NCI-H146 treated with DMSO at 0.1 percent for 48 hours (cell line): ENCODE results near the gene CAPN8.

Experiments used
- DNase-seq: peaks from one replicate; lab custom pipeline; 2025; ENCODE audit not compliant: unreplicated experiment; lab: John Stamatoyannopoulos, UW

The CAPN8 gene

DNA sequence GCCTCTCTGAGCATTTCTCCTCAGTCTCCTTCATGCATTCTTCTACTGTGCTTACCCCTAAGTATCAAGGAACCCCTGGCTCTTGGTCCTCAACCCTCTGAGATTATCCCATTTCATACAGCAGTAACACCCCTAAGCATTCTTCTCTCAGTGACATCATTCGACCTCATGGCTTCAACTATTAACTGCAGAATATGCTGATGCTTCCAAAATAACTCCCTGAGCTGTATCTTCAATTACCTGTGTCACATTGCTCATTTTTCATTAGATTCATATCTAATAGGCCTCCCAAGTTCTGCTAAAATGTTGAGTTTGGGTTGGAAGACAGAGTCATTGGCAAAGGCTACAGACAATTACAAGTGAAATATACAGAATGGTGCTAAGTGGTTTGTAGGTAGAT, 7.5 kb downstream of the CAPN8 start:
- no peak for DNase-seq

DNA sequence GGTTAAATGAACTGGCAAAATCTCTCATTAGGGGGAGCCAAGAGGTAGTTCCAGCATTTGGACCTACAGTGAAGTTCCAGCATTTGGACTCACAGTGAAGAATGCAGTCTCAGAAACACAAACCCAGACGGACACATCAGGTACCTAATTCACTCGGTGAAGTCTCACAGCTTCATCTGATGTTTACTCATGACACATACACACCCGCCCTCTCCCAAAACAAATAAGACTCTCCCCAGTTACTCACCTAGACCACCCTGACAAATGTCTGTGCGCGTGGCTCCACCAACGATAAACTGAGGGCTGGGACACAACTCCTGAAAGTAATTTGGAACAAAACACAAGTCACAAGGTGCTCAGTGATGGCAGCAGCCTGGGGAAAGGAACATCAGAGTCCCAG, 11.4 kb downstream of the CAPN8 start:
- DNase-seq: no peak

DNA sequence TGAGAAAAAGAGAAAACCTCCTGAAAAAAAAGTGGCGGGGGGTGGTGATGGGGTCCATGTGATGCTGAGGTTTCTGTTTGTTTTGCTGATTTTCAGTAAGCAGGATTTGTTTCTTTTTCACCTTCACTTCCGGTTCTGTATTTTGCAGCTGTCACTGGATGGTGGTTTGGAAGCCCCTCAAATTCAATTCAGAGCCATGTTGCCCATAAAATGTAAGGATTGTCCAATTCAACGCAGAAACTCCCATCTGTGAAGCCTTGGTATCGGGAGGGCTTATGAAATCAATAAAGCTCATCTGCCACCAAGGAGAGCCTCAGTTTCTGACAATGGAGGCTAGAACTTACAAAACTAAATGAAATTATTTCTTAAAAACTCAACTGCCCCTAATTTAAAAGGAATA, 12.1 kb downstream of the CAPN8 start:
- no peak for DNase-seq

DNA sequence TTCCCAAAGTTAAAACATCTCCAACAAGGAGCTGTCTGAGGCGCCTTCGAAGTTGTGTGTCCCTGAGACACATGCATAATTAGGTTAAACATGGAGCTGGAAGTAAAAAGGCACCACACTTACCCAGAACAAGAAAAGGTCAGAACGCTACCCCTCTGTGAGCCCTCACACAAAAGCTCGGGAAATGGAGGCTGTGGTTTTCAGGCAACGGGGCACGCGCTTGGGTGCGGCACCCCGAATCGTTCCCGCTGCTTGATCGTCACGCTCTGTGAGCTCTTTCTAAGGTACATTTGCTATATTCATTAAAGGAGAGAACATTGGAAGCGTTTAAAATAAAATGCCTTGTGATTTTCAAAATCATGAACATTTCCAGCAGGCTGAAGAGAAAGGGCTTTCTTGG, 12.5 kb downstream of the CAPN8 start:
- DNase-seq: no peak

DNA sequence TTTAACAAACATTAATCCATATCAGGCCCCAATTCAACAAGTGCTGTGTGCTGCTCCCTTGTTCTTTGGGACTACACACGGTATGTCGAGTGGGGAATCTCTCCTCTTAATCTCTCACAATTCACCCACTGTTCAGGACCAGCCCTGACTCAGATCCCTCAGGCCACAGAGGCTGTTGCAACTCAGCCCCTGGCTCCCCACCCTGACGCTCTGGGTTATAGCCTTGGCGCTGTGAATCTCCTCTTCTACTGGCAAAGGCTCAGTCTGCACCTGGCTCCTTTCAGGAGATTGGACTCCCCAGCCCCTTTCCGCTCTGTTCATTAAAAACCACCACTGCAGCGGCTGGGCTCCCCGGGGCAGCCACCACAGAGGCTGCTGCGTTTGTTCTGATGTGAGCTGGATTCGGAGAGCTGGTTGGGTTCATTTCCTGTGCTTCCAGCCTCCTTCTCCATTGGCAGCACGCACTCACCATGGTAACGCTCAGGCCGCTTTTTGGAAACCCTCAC, 13.0 kb downstream of the CAPN8 start:
- DNase-seq: no peak

DNA sequence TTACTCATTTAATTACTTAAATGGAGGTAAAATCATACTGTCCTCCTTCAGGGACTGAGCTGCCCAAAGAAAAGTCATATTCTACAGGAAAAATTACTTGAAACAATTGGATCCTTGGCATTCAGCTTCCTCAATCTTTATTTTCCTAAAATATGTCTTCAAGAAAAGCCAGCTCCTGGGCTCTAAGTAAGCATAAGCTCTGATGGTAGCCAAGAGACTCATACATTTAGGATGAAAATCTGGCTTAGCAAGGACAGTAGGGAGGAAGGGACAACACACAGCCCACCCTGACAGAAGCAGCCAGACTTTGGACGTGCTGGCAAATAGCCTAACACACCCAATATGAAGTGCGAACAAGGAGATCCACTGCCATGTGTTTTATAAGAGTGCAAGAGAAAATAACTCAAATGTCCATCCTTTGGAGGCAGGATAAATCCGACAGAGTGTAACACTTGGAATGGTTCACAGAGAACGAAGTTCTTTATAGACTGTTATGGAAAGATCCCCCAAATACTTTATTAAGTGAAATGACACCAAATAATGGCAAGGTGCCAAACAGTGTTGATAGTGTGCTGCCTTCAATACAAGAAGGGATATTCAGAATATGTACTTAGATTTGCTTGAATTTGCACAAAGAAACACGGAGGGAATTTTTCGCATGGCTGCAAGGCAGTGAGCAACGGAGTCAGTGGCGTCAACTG, 14.1 kb downstream of the CAPN8 start:
- no peak for DNase-seq

DNA sequence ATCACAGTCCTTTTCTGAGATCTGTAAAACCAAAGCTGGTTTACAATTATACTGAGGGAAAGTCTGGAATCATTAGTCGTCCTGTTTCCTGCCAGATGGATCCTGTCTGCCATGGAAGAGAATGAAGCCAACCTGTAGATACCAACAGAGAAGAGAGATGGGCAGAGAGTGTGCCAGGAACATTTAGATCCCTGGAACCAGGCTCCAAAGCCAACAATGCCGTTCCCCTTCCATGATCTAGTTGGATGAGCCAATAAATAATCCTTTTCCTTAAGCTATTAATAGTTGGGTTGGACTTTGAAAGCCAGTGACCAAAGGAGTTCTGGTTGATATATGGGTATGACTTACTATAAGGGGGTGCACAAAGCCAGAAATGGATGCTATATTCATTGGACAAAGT, 15.0 kb downstream of the CAPN8 start:
- DNase-seq: no peak

DNA sequence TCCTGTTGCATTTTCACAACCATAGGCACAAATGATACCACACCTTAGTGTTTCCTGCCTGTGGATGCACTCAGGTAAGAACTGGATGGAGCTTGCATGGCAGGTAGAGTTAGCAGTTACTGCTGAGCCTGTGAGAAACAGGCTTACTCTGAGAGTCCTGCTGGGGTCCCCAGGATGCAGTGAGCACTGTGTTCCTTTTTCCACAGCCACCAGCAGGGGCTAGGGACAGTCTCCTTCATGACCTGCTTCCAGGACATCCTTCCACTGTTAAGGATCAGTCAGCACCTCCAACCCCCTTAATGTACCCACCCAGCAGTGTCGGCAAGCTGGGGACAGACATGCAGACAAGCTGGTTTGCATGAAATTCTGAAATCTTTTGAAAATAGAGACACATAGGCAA, 16.3 kb downstream of the CAPN8 start:
- no peak for DNase-seq

DNA sequence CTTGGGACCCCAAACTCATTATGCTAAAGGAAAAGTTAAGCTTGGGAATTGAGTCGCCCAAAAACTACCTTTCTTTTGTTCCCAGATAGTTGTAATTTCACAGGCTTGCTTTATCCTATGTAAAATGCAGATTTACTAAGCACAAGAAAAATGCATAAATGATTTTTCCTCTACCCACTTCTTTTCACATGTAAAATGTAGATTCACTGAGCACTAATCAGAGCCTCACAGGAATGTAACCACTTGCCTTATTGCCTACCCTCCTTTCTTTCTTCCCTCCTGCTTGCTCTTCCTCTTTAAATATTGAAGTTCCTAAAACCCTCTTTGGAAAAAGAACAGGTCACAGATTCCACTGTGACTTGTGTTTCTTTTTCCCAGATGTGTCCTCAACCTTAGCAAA, 18.3 kb downstream of the CAPN8 start:
- no peak for DNase-seq

DNA sequence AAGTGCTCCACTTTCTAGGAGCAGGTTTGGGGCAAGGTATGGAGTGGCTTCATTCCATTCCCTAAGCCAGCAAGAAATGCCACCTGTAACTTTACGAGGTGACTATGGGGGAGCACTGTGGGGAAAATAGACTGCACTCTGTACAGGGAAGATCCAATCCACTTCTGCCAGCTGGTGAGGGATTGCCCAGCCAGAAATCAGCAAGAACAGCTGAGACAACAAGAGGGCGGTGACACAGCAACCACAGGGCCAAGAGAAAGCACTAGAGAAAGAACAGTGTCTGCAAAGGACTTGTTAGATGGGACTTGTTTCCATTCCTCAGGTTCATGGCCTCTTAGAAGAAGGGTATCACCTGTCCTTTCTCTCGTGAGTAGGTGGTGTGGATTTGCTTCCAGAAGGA, 19.6 kb downstream of the CAPN8 start:
- DNase-seq: no peak

DNA sequence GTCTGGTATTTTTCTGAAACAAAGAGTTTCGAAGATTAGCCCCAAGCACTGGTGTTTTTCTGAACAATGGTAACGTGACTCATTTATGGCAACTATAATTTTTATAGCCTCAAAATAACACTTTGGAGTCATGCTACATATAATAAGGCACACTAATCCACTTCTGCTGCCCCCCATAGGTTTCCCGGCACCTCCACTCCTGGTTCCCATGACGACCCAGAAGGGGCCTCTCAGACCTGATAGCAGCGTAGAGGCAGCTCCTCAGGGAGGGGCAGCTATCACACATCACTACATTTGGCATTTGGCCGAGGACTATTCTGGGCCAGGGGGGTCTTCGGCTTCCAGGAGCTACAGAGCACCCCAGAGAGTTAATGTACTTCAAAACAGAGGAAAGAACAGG, 23.3 kb downstream of the CAPN8 start:
- no peak for DNase-seq

DNA sequence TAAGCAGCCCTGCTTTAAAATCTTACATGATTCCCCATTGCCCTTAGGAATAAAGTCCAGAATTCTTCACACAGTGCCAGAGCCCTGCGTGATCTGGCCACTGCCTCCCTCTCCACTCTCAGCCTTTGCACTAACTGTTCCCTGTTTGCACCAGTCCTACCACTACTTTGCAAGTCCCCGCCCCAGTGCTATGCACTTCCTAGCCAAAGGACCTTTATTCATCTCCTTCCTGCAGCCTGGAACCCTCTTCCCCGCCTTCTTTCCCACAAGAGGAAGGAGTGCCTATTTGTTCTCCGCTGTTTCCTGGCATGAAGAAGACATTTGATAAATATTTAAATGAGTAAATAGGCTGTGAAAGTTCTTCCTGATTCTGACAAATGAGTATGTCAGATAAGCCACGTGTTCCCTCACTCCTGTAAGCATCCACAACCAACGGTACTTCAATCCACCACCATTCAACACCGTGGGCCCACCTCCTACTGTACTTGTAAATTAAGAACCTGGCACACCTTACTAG, 23.9 kb downstream of the CAPN8 start:
- no peak for DNase-seq

DNA sequence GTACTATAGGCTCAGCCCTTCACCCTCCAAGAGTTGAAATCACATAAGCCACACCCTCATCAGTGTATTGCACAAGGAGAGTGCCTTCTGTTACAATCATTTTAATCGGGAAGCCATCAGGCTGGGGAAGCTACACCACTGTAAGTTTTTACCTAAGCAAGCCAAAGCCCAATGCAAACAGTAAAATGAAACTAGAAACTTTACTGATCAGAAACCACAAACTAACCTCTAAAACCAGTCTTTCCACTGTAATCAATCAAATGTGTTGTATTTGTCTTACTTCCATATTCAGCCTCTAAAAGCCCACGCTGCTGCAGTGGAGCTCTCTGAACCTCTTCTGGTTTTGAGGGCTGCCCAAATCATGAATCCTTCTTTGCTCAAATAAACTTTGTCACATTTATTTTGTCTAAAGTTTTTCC, 26.2 kb downstream of the CAPN8 start:
- no peak for DNase-seq

DNA sequence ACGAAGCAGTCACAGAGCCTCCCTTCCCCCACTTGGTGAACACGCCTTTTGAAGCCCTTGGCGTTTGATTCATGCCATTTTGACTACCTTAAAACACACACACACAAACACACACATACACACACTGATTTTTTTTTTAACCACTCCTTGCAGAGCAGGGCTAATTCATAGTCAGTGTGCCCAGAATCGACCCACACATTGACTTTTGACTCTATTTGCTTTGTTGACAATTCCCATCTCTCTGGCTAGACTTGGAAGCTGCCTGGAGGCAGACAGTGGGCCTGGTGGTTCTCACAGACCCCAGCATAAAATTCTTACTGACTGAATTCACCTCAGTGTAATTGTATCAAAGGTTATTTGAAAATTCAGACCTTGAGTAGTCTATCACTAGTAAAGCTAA, 30.3 kb downstream of the CAPN8 start:
- no peak for DNase-seq

DNA sequence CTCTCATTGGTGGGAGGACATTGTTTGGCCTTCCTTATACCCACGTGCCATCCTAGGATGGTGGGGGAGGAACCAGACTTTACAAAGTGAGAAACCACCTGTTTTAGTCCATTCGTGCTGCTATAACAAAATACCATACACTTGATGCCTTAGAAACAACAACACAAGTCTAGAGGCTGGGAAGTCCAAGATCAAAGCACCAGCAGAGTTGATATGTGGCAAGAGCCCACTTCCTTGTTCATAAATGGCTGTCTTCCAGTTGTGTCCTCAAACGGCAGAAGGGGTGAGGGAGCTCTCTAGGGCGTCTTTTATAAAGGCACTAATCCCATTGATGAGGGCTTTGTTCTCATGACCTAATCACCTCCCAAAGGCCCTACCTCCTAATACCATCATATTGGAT, 31.1 kb downstream of the CAPN8 start:
- DNase-seq: no peak

DNA sequence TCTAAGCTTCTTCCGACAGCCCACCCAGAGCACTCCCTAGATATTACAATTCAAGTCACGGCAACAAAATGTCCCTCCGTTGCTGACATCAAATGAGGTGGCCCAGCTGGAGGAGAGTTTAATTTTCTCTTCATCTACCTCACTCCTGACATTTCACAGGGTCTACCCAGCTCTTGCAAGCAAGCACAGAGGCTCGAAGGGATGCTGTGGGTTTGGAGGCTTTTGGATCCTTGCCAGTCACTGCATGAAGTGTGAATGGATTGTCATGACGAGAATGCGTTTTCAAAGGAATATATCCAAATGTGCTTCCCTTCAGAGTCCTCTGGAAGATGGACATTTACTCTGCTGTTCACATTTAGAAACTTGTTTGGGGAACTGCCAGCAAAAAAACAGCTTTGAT, 33.5 kb downstream of the CAPN8 start:
- DNase-seq: no peak

DNA sequence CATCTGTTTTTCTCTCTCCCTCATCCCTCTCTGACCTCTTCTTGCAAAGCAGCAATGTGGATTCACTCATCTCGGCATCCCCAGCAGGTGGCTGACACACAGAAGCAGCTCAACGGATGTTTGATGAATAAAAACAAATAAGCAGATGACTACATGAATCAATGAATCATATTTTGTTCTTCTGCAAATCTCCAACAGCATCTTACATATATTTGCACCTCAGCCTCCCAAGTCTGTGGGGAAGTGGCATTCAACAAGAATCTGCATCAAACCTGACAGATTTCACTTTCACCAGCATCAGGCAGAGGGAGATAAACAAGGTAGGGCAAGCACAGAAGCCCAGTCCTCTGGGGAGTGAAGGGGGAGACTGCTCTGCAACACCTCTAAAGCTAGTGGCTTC, 34.0 kb downstream of the CAPN8 start:
- DNase-seq: no peak

DNA sequence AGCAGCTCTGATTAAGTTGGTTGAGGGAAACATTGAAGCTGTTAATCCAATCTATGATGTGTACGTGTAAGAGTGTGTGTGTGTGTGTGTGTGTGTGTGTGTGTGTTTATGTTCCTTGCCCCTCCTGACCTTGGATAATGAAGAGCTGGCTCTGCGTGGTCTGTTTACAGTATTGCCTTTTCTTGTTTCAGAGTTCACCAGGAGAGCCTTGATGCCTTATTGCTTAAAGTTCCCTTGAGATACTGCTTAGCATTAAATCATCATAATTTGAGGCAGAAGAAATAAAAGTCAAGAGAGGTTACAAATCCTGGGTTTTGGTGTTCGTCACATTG, 36.4 kb downstream of the CAPN8 start:
- DNase-seq: no peak

DNA sequence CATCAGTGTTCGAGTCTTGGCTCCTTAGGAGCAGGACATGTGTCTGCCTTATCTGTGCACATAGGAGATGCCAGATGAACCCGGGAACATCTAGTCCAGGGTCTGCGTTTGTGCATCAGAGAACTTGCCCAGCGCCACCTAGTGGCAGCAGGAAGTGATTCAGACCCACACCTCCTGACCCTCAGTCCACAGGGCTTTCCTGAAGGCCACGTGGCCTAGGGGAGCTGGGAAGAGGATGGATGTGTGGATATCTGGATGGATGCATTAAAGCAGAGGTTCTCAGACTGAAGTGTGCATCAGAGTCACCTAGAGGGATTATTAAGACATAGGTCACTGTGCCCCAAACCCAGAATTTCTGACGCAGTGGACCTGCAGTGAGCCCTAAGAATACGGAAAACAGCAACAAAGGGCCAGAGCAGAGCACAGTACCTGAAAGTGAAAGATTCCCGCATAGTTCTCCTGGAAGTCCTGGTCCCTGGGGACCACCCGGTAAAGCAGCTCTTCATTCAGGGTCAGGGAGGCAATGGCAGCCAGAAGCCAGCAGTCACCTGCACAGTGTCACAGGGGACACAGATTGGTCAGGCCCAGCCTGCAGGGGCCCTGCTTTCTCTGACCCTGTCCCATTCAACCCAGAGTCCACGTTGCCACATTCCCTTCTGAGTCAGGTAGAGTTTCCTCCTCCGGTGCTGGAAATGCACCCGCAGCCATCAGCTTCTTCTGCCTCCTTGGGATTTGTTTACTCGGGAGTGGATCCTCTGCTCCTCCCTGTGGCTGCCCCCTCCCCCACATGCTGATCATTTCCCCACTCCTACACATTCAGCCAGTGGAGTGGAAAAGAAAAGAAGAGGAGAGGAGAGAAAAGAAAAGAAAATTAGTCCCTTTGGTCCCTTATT, 37.0 kb downstream of the CAPN8 start:
- no peak for DNase-seq

DNA sequence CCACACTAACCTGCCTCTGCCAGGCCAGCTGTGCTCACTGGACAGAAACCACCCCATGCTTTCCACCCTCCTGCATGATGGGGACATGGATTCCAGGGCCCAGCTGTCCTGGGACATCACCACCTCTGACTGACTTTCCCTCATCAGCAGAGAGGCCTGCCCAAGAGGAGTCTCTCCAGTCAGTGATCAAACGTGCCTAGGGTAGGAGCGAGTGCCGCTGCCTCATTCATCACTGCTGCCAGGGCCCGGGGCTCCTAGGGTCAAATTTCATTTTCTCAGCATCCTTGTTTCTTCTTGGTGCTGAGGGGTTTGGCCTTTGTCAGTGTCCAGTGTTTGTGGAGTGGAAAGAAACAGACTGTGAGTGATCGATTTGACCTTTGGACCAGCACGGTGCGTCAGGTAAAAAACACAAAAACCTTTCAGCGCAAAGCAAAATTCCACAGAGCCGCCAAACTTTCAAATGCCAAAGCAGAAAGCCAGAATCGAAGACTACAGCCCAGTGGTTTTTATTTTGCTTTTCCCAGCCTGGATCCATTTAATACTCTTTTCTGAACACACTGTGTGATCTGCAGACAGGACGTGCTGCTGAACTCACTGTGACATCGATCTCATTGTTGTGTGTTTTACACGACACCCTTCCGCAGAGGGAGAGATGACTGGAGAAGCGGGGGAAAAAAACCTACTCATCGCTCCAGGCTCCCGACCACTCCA, 43.2 kb downstream of the CAPN8 start:
- DNase-seq: no peak

DNA sequence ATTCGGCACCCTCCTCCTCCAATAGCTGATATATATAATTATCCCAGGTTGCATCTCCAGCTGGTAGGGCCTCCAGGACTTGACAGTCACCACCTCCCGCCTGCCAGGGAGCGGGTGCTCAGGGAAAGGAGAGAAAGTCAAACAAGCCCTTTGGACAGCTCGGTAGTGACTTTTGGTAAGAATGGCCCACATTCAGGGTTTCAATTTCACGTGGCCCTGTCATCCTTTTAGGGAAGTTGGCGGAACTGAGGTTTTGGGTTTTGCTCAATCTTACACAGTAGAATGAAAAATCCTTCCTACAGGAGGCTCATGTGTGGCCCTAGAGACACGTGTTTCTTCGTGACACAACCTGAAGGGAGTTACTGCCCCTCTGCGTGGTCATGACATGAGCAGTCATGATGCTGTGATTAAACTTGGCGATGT, 44.2 kb downstream of the CAPN8 start:
- no peak for DNase-seq
